Liver (tissue), 9 donors: ENCODE results near the gene PACS1. TPM values are rescaled to one million over a fixed set of nuclear protein-coding genes. Genes with fewer than 3 reads are reported as not detected.

Experiments
- DNase-seq: peaks from one replicate; pipeline ENCODE4 v3.0.0-alpha.2; 2017; ENCODE audit warnings: low spot score
- H3K27ac ChIP-seq, 2 donors: one replicate each; pipeline ENCODE4 v1.7.0; 2013; ENCODE audit warnings: inconsistent platforms in 2 of 2, low read length in 2 of 2, control low read depth in 1 of 2, low read depth in 1 of 2, mild to moderate bottlenecking in 1 of 2
- H3K27me3 ChIP-seq, 4 donors: one replicate each; pipeline versions ENCODE4 v1.6.1 to v1.7.0; 2013; ENCODE audit warnings: low read length in 3 of 4, inconsistent platforms in 1 of 4, mild to moderate bottlenecking in 1 of 4, moderate library complexity in 1 of 4; ENCODE audit not compliant: control insufficient read depth in 4 of 4, insufficient read depth in 4 of 4
- H3K36me3 ChIP-seq, 4 donors: one replicate each; pipeline versions ENCODE4 v1.6.1 to v1.7.0; 2013; ENCODE audit warnings: low read length in 3 of 4, mild to moderate bottlenecking in 3 of 4, low read depth in 1 of 4, moderate library complexity in 1 of 4; ENCODE audit not compliant: control insufficient read depth in 4 of 4, insufficient read depth in 3 of 4
- H3K4me1 ChIP-seq, 4 donors: one replicate each; pipeline versions ENCODE4 v1.6.1 to v1.7.0; 2013; ENCODE audit warnings: low read length in 3 of 4, mild to moderate bottlenecking in 3 of 4, moderate library complexity in 1 of 4; ENCODE audit not compliant: control insufficient read depth in 4 of 4, insufficient read depth in 4 of 4
- H3K4me3 ChIP-seq, 3 donors: one replicate each; pipeline versions ENCODE4 v1.6.1 to v1.7.0; 2013; ENCODE audit warnings: low read length in 3 of 3, control low read depth in 1 of 3, low read depth in 1 of 3, mild to moderate bottlenecking in 1 of 3
- H3K9ac ChIP-seq, 2 donors: one replicate each; pipeline ENCODE4 v1.7.0; 2013; ENCODE audit warnings: low read length in 2 of 2, mild to moderate bottlenecking in 2 of 2, moderate library complexity in 2 of 2, control low read depth in 1 of 2, low read depth in 1 of 2
- H3K9me3 ChIP-seq, 4 donors: one replicate each; pipeline versions ENCODE4 v1.6.1 to v1.7.0; 2013; ENCODE audit warnings: low read length in 3 of 4; ENCODE audit not compliant: control insufficient read depth in 4 of 4
- ATF3 ChIP-seq: IDR thresholded peaks from 2 replicates; pipeline ENCODE4 v1.6.1; 2016; ENCODE audit warnings: antibody characterized with exemption
- CTCF ChIP-seq: fragments of 150-350 bp; IDR thresholded peaks from 2 replicates; pipeline ENCODE4 v1.5.1; 2017; ENCODE audit warnings: improper control_type of control experiment, low read depth, low read length; ENCODE audit not compliant: missing input control
- EGR1 ChIP-seq, 2 donors: IDR thresholded peaks; 2 replicates each; pipeline ENCODE4 v1.6.1; 2016 to 2018; ENCODE audit warnings: antibody characterized with exemption in 2 of 2, low read depth in 2 of 2
- FOXA1 ChIP-seq: IDR thresholded peaks from 2 replicates; pipeline ENCODE4 v1.6.1; 2016; ENCODE audit warnings: antibody characterized with exemption
- FOXA2 ChIP-seq: IDR thresholded peaks from 2 replicates; pipeline ENCODE4 v1.6.1; 2016; ENCODE audit warnings: antibody characterized with exemption
- GABPA ChIP-seq, 2 donors: IDR thresholded peaks in 1 of 2; conservative IDR thresholded peaks in 1 of 2; 2 replicates each; pipeline ENCODE4 v1.6.1; 2016; ENCODE audit warnings: antibody characterized with exemption in 2 of 2, mild to moderate bottlenecking in 1 of 2, moderate library complexity in 1 of 2
- HNF4A ChIP-seq, 2 donors: conservative IDR thresholded peaks; 2 replicates each; pipeline ENCODE4 v1.6.1; 2016; ENCODE audit warnings: antibody characterized with exemption in 2 of 2, mild to moderate bottlenecking in 2 of 2
- HNF4G ChIP-seq: IDR thresholded peaks from 2 replicates; pipeline ENCODE4 v1.6.1; 2016; ENCODE audit warnings: antibody characterized with exemption
- JUND ChIP-seq, 2 donors: IDR thresholded peaks; 2 replicates each; pipeline ENCODE4 v1.6.1; 2016; ENCODE audit warnings: antibody characterized with exemption in 2 of 2
- NR2F2 ChIP-seq: IDR thresholded peaks from 2 replicates; pipeline ENCODE4 v1.6.1; 2016; ENCODE audit warnings: antibody characterized with exemption
- RAD21 ChIP-seq, 2 donors: IDR thresholded peaks; 2 replicates each; pipeline ENCODE4 v1.6.1; 2016; ENCODE audit warnings: antibody characterized with exemption in 2 of 2, mild to moderate bottlenecking in 2 of 2
- RXRA ChIP-seq, 2 donors: IDR thresholded peaks; 2 replicates each; pipeline ENCODE4 v1.6.1; 2017 to 2018; ENCODE audit warnings: antibody characterized with exemption in 2 of 2, mild to moderate bottlenecking in 1 of 2
- SP1 ChIP-seq: IDR thresholded peaks from 2 replicates; pipeline ENCODE4 v1.6.1; 2018; ENCODE audit warnings: antibody characterized with exemption, mild to moderate bottlenecking
- TAF1 ChIP-seq: conservative IDR thresholded peaks from 2 replicates; pipeline ENCODE4 v1.6.1; 2016; ENCODE audit warnings: antibody characterized with exemption, mild to moderate bottlenecking
- YY1 ChIP-seq: IDR thresholded peaks from 2 replicates; pipeline ENCODE4 v1.6.1; 2016; ENCODE audit warnings: antibody characterized with exemption, mild to moderate bottlenecking
- WGBS: extraction: QIAGEN DNeasy Blood & Tissue Kit; methylation state at CpG from one replicate; pipeline ENCODE4 v1.1.7; 2013; 5-methylcytosine and 5-hydroxymethylcytosine counted together
- polyA plus RNA-seq, 2 donors: library from polyadenylated mRNA; stranded (reverse) in 1 of 2; unstranded in 1 of 2; fragments of 200-250 nt in 1 of 2; fragments of >200 nt in 1 of 2; fragmentation: Nextera tagmentation in 1 of 2; extraction: Ambion mirVana in 1 of 2; gene quantifications; one replicate each; pipeline versions ENCODE4 v1.2.1 to v1.2.3, GENCODE V29; 2013 to 2015
- total RNA-seq, 2 donors: library from RNA; depleted of rRNA; stranded (reverse); fragments of >200 nt; gene quantifications; one replicate each; pipeline ENCODE4 v1.2.3, GENCODE V29; 2014
- TF ChIP-seq, protein P1 (sequence below): IDR thresholded peaks from 2 replicates; pipeline ENCODE4 v1.6.1; 2016; ENCODE audit warnings: antibody characterized with exemption
- TF ChIP-seq, protein P2 (sequence below): IDR thresholded peaks from 2 replicates; pipeline ENCODE4 v1.6.1; 2016; ENCODE audit warnings: antibody characterized with exemption
- donor health status: healthy.
- donor health status: healthy.
- donor health status: healthy.
- donor health status: healthy.
- donor health status: healthy.

The PACS1 gene
- total and polyA plus RNA-seq, 4 donors = 2.7 to 9.1 (median 7.3) TPM

DNA sequence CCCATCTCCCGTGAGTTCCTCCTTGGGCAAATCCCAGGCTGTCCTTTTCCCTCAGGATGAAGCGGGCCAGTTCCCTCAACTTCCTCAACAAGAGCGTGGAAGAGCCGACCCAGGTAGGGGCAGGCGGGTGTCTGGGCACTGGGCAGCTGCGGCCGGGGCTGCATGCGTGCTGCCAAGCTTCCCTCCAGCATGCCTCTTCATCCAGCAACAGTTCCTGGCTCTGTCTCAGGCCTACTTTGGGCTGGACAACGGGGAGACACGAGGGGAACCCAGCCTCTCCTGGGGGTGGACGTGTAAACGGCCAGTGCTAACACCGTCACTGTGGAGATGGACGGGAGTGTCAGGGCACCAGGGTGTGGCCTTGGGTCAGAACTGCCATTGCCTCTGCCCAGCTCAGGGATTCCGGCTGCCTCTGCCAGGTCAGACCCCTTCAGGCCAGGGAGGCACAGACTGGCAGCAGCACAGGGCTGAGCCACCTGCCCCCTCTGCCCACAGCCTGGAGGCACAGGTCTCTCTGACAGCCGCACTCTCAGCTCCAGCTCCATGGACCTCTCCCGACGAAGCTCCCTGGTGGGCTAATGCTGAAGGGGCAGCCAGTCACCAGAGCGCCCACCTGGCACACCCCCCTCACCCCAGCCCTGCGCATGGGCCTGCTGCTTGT is 196.4 kb downstream of the PACS1 start:
- Histone ChIP-seq H3K4me3 (no peak overlapping the region), H3K9ac (no peak overlapping the region), H3K9me3 (no peaks in the 10 kb centered on the region), H3K27me3 (no peaks in the 10 kb centered on the region), H3K36me3 (peaks cover 0 to 7% (median 0%) of the 10 kb centered on the region in 4 donors), H3K27ac (peak overlapping the region in 1 of 2 donors; percentile 53), H3K4me1 (peaks cover 4 to 23% (median 17%) of the 10 kb centered on the region in 4 donors)
- no peak for DNase-seq
- TF ChIP-seq FOXA1 (no peak), RAD21 (IDR thresholded peaks at IDR 0.05) (no peak), FOXA2 (no peak), GABPA (IDR thresholded peaks at IDR 0.05 in 1 of 2, conservative IDR thresholded peaks at IDR 0.05 in 1 of 2) (no peak), SP1 (no peak), TAF1 (no peak), EGR1 (IDR thresholded peaks at IDR 0.05; ENCODE audit: low read depth in 2 of 2) (no peak), CTCF (no peak), JUND (IDR thresholded peaks at IDR 0.05) (no peak), ATF3 (no peak), NR2F2 (no peak), YY1 (no peak), HNF4G (no peak), RXRA (IDR thresholded peaks at IDR 0.05) (no peak), HNF4A (conservative IDR thresholded peaks at IDR 0.05) (no peak)
- TF ChIP-seq, protein P1, sequence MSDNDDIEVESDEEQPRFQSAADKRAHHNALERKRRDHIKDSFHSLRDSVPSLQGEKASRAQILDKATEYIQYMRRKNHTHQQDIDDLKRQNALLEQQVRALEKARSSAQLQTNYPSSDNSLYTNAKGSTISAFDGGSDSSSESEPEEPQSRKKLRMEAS = no peak
- TF ChIP-seq, protein P2, sequence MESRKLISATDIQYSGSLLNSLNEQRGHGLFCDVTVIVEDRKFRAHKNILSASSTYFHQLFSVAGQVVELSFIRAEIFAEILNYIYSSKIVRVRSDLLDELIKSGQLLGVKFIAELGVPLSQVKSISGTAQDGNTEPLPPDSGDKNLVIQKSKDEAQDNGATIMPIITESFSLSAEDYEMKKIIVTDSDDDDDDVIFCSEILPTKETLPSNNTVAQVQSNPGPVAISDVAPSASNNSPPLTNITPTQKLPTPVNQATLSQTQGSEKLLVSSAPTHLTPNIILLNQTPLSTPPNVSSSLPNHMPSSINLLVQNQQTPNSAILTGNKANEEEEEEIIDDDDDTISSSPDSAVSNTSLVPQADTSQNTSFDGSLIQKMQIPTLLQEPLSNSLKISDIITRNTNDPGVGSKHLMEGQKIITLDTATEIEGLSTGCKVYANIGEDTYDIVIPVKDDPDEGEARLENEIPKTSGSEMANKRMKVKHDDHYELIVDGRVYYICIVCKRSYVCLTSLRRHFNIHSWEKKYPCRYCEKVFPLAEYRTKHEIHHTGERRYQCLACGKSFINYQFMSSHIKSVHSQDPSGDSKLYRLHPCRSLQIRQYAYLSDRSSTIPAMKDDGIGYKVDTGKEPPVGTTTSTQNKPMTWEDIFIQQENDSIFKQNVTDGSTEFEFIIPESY = no peak
- WGBS = 90% methylated on average over 20 of the region's 20 CpGs

DNA sequence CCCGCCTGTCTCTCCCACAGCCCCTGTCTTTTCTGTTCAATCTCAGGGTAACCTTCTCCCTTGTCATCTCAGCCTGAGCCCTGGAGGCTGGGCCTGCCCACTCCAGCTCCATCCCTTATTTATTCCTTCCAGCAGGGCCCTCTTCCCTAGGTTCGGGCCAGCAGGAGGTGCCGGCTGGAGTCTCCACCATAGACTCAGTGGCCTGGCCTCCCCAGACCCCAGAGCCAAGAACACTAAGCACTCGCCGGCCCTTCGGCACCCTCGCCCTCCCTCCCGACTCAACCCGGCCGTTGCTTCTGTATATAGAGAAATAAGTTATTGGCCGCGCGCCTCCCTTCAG is 196.9 kb downstream of the PACS1 start:
- Histone ChIP-seq H3K27ac (peak overlapping the region; percentile 19 to 53), H3K9ac (no peak overlapping the region), H3K36me3 (peaks cover 0 to 9% (median 4%) of the 10 kb centered on the region in 4 donors), H3K4me1 (peaks cover 4 to 23% (median 17%) of the 10 kb centered on the region in 4 donors), H3K4me3 (peak overlapping the region in 2 of 3 donors; percentile 57 to 59), H3K27me3 (no peaks in the 10 kb centered on the region), H3K9me3 (no peaks in the 10 kb centered on the region)
- WGBS = 50% methylated on average over 13 of the region's 13 CpGs
- no peak for DNase-seq
- TF ChIP-seq TAF1 (no peak), ATF3 (no peak)
